CD4-positive, alpha-beta T cell treated with Interleukin-15 for 1 hour (primary cell): ENCODE data around the gene ZNF385C.

Source experiments
- DNase-seq: peaks from one replicate; pipeline ENCODE4 v3.0.0-alpha.2; 2020

ZNF385C gene

DNA sequence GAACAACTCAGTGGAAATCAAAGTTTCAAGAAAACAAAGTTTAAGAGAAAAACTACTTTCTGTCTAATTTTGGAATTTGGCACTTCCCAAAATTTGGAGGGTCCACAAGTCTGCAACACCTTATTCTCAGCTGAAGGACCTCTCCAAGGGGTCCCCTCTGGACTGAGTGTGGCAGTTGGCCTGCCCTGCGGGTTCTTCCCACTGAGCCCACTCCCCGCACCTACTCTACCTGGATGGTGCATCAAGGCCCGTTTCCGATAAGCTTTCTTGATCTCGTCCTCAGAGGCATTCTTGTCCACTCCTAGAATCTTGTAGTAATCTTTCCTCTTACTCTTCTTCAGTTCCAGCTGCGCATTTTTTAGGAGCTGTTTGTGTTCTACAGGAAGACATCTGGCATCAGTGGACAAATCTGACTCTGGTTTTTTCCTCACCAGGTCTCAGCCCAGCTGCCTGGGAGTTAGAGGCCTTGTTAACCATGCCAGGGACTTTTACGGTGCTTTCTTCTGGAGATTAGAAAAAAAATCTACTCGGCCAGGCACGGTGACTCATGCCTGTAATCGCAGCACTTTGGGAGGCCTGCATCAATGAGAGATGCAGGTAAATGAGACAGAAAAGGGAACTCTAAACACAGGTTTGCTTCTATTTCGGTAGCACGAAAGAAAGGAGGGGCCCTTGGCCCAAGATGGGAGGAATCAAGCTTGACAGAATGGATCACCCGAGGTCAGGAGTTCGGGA is 116.1 kb downstream of the ZNF385C start:
- no peak for DNase-seq

- DNase-seq = no peak
Measured at GRCh38 chr17:41977991-41978390, 120.3 kb downstream of the ZNF385C start.

- no peak for DNase-seq
Measured at GRCh38 chr17:41976142-41976768, 122.0 kb downstream of the ZNF385C start.
